GM21447 (cell line): ENCODE data around the gene TRPV6.

Source experiments
- ATAC-seq: cut with Tn5 transposase; IDR thresholded peaks from one replicate; pipeline ENCODE4 v1.9.1; 2021; ENCODE audit not compliant: unreplicated experiment

TRPV6 gene

DNA sequence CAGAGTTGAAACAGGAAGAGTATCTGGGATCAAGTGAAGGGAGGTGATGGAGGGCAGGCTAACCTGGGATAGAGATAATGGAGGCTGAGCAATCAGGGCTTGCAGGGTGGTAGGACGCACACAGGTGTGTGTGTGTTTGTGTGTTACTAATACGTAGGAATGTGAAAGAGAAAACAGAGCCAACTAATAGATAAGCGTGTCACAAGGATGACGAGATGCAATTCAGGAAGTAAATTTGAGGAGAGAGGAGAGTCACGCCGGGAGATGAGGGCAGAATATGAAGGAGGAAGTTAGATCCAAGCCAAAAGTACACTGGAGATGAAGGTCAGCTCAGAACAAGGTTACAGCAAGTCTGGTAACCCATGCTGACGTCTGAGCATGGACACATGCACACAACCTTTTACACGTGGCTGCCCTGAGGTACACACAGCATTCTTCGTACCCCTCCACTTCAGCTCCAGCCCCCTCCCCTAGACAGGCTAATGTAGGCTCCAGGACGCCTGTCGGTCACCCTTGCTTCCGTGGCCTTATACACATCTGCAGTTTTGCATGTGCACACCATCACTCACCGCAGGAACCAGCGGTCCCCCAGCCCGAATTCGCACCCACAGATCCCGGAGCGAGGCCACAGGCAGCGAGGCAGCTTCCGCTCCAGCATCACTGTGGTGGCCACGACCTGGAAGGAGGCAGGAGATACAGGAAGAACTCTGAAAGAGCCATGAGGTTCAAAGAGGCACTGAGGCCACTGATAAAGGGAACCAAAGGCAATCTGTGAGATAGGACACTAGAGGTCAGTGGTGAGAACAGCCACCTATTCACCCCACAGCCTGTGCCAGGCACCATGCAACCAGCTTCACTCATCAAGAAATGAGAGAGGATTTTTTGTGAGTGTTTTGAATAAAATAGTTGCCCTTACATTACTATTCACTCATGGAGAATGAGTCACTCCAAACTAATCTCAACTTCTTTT is 23.7 kb upstream of the TRPV6 start:
- no peak for ATAC-seq

DNA sequence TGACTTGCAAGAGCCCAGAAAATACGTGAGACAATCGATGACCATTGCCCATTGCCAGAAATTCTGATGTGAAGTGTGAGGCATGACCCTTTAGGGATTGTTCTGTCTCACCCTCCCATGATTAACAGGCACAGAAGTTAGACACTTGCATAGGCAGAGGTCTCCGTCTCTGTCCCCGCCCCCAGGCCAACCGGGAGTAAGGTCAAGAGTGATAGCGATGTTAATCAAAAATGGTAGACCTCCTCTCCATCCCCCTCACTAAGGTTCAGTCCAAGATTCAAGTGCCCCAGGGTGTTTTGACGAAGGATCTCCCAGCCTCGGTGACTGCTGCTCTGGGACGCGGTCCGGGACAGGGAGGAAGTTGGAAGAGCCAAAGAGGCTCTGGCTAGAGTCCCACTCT is 22.7 kb upstream of the TRPV6 start:
- no peak for ATAC-seq

DNA sequence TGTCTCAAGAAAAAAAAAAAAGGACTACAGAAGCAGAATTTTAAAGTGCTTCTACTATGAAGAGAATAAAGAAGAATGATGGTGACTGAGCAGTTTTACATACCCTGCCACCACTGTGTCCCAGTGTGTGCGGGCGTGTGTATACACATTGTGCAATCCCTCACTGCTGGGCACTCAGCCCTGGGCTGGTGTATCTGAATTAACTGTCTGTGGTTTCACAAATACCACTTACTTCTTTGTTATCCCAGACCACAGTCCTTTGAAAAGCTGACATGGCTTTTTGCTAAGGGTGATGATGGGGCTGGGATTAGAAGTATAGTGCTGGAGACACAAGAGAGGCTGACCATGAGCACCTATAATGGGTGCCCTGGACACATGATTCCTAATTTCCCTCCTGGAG is 21.1 kb upstream of the TRPV6 start:
- no peak for ATAC-seq

DNA sequence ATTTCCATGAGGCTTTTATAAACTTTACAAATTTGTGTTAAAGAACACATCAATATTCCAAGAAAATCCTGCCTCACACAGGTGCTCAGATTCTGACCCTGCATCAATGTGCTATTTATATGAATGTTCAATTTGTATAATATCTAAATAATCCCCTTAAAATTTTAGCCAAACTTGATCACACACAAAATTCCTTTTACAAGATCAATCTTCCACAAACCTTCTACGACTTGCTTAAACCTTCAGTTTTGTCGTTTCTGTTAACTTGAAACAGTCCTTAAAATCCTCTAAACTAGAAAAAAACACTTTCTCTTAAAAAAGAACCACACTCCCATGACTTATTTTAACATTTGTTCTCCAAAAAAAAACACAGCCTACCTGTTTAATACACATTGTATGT is 20.2 kb upstream of the TRPV6 start:
- no peak for ATAC-seq

DNA sequence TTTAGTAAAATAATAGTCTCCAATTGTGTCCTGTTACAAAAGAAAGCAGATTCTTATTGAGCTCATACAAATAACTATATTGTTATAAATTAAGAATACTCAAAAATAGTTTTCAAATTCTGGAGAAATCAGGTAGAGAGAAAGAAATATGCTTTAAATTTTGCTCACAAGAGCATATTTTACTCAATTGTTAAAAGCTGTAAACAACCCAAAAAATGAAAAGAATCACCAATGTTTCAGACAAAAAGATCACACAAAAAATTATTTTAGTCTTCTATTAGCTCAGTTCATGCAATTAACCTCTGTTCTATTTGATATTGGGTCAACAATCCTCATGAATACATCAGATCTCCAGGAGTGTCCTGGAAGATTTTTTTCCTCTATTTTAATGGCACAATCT is 18.6 kb upstream of the TRPV6 start:
- ATAC-seq, result no peak

DNA sequence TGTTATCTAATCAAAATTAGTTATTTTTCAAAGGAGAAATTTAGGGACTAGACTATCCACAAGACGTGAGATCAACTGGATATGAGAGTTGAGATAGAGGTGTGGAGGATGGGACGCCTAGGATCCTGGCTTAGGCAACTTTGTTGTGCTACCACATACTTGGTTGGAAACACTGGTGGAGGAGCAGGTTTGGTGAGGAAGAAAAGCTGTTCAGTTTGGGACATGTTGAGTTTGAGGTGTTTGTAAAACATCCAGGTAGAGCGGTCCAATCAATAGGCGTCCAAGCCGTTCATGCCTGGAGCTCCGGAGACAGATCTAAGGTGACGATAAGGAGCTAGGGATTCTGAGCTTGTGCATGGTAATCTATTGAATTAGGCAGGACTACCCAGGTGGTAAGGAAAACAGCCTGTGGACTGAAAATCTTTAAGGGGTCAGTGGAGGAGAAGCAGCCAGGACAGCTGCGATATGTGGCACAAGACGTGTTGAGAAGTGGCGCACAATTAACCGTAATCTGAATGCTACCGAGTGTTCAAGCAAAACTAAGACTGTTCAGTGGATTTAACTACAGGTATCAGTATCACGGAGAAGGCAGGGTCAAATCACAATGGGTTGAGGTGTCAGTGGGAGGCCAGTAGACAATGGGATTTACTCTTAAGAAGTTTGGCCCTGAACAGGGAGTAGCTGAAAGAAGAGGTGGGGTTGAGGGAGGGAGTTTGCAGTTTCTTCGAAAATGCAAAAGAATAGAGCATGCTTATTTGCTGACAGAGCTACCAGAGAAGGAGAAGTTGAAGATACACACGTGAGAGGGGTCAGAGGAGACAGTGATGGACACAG is 16.1 kb upstream of the TRPV6 start:
- no peak for ATAC-seq

DNA sequence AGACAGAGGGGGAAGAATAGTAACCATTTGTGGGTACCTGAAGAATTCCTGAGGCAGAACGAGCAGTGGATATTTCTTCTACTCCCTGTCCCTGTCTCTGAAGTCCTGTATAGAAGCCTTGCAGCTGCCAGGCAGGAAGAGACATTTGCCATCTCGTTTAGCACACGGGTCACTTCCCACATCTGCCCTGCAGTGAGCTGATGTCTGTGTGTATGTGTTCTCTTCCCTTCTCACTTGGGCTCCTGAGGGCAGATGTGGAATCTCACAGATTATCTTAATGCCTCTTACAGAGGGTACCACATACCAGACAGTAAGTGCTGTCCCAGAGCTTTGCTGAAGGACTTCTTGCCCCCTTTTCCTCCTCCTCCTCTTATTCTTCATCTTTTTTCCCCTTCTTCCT is 14.1 kb upstream of the TRPV6 start:
- no peak for ATAC-seq

DNA sequence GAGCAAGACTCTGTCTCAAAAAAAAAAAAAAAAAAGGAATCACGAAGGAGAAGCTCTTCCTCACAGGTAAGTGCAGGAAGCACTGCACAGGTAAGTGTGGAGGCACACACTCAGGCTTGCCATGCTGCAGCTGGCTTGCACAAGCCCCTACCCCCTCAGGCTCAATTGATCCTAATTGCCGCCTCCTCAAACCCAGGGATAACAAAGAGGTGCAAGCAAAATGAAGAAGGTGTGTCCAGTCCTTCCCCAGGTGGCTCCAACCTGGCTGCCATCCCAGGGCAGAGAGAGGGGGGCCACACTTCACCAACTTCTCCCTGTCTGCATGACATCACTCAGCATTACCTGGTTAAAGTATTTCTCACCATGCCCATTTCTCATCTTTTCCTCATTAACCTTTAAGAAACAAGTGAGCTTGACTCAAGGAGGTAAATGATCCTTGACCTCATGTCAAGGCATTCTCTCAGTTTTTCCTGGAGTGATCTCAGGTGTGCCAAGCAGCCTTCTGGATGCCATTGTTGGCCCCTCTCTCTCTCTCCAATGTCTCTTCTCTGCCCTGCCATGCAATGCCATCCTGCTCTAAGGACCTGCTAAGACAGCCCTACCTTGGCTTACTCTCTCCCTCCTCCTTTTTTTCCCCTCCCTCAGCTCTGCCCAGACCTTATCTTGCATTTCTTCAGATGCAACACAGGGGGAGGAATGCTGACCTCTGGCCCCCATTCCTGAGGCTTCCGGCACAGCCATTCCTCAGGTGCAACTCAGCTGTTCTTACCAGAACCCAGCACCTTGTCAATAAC is 13.0 kb upstream of the TRPV6 start:
- no peak for ATAC-seq

DNA sequence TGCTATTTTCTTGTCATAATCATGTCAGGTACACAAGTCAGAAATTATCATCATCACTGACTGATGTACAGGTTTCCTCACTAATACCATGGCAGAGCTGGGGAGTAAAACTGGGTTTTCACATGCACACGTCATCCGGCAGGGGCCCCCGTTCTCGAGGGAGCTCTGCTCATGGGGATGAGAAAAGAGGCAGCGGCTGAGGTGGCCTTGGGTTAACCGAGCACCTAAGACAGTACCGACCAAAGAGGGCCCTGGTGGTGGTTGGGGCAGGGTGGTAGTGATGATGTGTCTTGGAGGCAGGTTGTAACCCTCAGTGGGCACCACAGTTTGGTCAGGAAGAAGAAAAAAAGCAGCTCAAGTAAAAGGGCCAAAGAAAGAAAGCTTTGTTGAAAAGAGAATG is 12.1 kb upstream of the TRPV6 start:
- no peak for ATAC-seq

DNA sequence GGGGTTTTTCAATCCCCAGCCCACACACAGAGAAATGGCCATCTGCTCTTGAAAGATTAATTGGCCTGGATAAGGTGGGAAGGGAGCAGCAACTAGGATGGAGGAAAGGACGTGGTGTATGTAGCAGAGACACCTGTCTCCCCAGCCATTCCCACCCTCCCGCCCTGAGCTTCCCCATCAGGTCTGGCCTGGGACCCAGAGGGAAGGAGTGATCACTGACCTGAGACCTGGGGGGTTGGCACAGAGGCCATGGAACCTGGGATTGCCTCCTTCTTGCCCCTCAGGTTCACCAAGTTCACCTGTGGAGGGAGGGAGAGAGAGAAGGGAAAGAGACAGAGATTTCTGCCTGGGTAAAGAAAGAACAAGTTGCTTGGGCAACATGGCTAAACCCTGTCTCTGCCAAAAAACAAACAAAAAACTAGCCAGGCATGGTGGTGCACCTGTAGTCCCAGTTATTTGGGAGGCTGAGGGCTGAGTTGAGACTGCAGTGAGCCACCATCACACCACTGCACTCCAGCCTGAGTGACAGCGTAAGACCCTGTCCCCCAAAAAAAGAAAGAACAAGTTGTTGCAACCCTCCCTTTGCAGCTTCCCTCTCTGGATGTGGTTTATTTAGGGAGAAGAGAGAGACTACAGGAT is 11.3 kb upstream of the TRPV6 start:
- ATAC-seq, result no peak

DNA sequence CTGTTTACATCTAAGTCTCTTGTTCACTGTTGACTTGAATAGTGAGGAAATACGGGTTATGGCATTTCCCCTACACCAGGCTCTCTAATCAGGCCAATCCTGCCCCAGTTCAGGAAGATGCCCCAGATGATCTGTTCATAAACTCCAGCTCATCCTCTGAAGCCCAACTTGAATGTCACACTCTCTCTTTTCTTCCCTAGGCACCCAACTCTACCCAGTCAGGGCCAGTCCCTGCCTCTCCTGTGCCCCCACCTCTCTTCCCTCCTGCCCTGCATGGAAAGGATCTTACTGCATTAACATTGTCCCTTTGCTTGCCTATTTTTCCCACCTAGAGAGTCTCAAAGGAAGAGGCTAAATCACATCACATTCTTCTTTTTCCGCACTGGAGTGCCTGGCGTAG is 10.6 kb upstream of the TRPV6 start:
- no peak for ATAC-seq

DNA sequence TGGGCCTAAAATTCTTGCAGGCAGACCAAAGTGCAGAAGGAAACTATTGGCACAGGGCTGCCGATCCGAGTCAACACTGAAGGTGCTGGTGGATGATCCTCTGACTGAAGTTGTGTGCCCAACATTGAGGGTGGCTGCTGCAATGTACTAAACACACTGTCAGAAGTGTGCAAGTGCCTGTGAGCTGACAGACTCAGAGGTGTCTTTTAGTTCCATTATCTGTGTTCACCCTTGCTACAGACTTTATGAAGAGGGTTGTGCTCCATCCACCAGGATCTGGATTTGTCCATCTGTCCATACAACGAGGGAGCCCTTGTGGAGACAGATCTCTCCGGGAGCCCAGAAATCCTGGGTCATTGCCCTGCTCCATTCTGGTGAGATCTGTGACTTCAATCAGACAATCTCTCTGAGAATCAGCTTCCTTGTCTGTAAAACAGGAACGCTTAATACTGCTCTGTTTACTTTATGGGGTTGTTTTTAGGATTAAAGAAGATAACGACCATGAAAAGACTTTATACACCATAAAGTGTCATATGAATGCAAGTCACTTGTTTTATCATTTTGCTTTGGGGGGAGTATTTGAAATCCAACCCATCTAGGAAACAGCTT is 9.5 kb upstream of the TRPV6 start:
- ATAC-seq, result no peak

DNA sequence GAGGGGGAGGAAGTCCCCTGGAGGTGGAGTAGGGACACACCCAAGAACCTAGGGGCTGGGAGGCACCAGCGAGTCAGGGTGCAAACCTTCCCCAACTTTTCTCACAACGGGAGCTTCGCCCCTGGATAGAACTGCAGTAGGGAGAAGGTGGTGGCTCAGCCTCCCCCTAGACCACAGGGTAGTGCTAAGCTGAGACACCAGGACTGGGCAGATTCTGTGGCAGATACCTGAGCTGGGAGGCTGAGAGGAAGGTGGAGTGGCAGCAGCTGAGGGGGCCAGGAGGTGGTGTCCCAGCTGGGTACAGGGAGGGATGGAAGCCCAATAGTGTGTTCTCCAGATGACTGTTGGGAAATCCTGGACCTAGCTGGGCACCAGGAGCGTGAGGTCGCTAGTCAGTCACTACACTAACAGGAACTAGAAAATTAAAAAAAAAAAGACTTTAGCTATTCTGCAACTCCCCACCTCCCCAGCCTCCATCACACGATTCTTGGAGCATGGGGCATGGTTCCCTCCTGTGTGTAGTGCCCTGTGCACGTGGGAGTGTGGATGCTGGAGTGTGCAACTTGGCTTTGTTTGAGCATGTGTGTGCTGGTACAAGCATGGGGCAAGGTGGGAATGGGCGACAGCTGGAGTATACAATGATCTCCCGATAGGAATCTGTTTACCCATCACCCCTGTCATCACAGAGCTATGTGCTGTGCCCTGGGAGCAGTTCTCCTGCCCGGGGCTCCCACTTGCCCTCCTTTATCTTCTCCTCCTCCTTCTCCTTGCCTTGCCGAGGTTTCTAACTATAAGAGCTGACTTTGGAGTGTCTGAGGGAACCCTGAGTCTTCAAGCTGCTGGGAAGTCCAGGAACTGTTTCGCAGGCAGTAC is 8.8 kb upstream of the TRPV6 start:
- ATAC-seq, result no peak

DNA sequence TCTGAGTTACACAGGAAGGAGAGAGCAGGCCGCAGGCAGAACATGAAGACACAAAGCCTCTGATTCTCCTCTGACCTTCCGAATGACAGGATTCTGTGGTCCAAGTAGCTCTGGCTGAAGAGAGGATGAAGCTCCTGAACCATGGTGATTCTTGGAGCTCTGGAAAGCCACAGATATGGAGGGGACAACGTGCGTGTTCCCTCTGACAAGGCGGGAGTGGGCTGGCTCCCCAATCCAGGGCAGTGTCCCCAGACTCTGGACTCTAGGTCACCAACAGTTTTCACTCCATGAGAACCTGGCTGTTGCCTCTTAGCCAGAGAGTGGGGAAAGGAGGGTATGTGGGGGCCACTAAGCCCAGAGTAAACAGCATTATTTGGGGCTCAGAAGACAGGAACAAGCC is 7.4 kb upstream of the TRPV6 start:
- ATAC-seq, result no peak

DNA sequence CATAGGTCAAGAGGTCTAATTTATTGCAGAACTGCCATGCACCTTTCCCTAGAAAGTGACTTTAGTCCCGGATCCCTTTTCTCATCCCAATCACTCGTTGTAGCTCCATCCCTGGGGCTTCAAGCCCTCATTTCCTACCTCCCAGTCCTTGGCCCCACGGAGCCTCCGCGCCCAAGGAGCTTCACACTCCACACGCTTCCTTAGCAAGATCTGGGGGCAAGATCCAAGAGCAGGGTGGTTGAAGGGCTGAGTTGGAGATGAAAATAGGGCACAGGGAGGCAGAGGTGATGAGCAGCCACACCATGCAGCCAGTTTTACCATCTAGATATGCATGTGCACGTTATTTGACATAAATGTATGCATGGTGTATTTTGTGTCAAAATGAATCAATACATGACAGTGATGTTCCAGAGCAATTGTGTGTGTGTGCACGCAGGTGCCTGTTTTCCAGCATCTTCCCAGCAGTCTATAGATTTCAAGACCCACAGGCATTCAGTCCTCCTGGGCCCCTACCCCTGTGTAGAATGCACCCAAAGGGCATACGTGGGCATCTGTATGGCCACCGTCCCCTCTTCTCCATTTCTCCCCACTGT is 6.0 kb upstream of the TRPV6 start:
- no peak for ATAC-seq

DNA sequence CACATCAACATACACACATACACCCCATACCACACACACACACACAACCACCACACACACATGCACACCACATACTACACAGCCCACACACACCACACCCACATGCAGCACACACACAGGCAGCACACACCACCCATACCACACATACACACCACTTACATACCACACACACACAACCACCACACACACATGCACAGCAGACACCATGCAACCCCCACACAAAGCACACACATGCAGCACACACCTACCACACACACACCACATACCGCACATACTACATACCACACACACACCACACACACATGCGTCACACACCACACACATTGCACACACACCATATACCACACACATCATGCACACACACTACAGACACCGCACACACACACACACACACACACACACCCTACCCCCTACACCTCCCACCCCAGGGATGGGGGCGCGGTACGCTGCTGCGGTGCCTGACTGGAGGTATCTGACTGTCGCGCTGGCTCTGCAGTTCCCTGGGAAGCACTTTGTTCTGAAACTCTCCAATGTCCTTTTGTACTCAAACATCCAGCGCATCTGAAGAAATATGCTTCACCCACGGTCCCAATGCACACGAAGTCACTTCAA is 5.4 kb upstream of the TRPV6 start:
- ATAC-seq, result no peak

DNA sequence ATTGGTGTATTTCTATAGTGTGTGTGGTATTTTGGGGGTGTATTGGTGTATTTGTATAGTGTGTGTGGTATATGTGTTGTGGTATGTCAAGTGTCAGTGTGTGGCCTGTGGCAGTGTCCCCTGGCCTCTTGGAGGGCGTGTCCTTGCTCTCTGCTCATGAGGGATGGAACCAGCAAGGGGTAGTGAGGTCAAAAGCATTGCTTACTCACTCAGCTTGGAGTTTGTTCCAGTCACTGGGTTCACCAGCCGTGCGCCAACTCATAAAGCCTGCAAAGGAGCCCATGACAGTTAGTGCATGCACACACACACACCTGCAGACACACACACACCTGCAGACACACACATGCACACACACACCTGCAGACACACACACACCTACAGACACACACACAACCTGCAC is 4.3 kb upstream of the TRPV6 start:
- no peak for ATAC-seq

DNA sequence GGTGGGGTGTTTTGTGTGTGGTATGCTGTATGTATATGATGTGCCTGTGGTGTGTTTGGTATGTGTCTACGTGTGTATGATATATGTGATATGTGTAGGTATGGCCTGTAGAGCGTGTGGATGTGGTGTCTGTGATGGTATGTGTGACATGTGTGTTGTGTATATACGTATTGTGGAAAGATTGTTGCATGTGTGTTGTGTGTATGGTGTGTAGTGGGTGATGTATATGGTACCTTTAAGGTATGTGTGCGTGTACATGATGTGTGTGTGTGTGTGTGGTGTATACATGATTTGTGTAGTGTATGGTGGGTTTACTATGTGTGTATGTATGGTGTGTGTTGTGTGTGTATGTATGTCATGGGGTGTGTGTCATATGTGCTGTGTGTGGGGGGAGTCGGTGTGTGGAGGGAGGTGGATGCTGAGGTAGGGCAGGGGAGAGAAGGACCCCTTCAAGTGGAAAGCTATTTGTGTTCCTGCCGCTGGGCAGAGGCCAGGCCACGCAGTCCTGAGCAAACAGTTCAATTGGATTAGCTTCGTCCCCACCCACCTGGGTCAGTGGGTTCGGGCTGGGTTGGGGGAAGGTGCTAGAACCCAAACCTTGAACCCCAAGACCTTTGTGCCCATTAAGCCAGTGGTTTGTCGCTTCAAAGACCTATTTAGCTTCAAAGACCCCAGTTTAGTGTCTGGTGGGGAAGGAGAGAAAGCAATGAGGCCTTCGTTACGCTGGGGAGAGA is 1.9 kb upstream of the TRPV6 start:
- no peak for ATAC-seq
